ENCODE measurements around the gene ITPR2. TPM values are rescaled to one million over a fixed set of nuclear protein-coding genes. Genes with fewer than 3 reads are reported as not detected.
"Not testable (repeated sequence)": the region's sequence is repeated elsewhere in the genome, so short reads cannot be mapped to it uniquely, and the experiment has no call there.

ITPR2 gene
- total and polyA plus RNA-seq, 4 donors, result 4.1 to 47.0 (median 26.5) TPM

DNA sequence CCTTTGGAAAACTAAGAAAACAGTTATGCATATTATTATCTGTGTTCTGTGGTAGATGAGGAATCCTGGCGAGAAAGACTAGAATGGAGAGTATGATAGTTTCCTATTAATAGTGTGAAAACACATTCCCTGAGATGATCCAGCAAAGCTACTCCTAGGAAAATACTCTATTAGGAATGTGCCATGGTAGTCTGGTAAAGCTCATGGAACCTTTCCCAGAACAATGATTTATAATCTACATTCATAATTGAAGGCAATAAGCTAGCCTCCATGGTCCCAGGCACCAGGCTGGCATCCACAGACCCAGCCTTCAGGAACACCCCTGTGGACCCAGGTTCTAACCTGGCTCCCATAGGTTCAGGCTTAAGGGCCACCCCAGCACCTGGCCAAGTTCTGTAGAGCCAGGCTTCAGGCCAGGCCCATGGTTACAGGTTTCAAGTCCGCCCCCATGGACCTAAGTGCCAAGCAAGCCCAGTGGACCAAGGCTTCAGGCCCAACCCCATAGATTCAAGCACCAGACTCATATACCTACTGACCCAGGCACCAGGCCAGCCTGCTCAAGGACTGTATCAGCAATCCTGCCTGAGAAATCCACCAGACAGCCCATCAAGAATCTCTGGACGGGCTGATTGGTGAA is 72.2 kb downstream of the ITPR2 start:
- Histone ChIP-seq H3K4me1 (ENCODE audit: control insufficient read depth in 5 of 5, insufficient read depth in 5 of 5, low read length in 5 of 5) (no peaks in the 10 kb centered on the region), H3K9me3 (ENCODE audit: control insufficient read depth in 4 of 4, insufficient read depth in 3 of 4, low read length in 3 of 4) (peaks cover 0 to 12% (median 6%) of the 10 kb centered on the region in 4 donors)
- 98% methylated on average over 3 of the region's 3 CpGs for WGBS, 2 donors

DNA sequence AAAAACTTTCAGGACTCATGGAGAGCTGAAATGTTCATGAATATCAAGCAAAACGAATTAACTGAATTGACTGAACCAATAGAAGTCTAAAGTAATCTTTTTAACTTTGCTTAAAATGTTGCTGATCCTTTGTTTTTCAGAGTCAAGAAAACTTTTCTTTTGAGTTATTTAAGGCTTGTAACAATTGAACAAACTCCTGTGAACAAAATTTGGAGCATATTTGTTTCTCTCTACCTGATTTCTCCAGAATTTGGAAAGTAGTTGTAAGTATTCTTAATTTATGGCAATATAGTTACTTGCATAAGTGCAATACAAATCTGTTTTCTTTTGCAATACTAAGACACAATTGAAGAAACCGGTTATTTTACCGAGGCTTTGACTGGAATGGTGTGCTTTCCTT is 77.6 kb downstream of the ITPR2 start:
- not testable (repeated sequence) for H3K4me3 ChIP-seq; ATAC-seq (ENCODE audit: insufficient read depth, low FRiP score)

More for the DNA sequence above, 72.2 kb downstream of the ITPR2 start:
- H3K9ac ChIP-seq (ENCODE audit: insufficient read depth in 1 of 2, low read length in 2 of 2), result no peak overlapping the region
- DNase-seq, result no peak
- H3K27ac ChIP-seq (ENCODE audit: low read depth in 1 of 2, low read length in 1 of 2), result no peak overlapping the region
- no peak for ATAC-seq (ENCODE audit: insufficient read depth, low FRiP score)
- TF ChIP-seq, protein P1, sequence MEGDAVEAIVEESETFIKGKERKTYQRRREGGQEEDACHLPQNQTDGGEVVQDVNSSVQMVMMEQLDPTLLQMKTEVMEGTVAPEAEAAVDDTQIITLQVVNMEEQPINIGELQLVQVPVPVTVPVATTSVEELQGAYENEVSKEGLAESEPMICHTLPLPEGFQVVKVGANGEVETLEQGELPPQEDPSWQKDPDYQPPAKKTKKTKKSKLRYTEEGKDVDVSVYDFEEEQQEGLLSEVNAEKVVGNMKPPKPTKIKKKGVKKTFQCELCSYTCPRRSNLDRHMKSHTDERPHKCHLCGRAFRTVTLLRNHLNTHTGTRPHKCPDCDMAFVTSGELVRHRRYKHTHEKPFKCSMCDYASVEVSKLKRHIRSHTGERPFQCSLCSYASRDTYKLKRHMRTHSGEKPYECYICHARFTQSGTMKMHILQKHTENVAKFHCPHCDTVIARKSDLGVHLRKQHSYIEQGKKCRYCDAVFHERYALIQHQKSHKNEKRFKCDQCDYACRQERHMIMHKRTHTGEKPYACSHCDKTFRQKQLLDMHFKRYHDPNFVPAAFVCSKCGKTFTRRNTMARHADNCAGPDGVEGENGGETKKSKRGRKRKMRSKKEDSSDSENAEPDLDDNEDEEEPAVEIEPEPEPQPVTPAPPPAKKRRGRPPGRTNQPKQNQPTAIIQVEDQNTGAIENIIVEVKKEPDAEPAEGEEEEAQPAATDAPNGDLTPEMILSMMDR (IDR thresholded peaks at IDR 0.05; ENCODE audit: control extremely low read depth, extremely low read depth), result no peak
- H3K36me3 ChIP-seq (ENCODE audit: control insufficient read depth in 4 of 4, insufficient read depth in 4 of 4, low read length in 4 of 4), result no peaks in the 10 kb centered on the region
- H3K27me3 ChIP-seq (ENCODE audit: control insufficient read depth in 3 of 3, insufficient read depth in 3 of 3, low read length in 2 of 3), result no peaks in the 10 kb centered on the region
- no peak overlapping the region for H3K4me3 ChIP-seq

DNA sequence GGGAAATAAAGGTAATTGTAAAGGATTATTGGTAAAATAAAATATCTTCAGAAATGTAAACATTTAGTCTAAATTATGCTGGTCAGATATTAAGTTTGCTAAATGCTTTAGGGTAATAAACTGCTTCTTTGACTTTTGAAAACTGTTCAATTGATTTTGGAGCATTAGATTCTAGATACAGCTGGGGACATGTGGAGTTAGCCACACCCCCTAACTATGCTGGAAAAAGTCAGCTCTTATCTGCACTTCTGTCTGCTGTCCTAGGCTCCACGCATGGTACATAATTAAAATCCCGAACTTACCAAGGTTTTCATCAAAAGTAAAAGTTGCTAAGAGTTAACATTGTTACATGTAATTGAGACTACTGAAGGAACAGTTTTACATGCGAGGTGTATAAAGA is 78.8 kb downstream of the ITPR2 start:
- Histone ChIP-seq H3K27me3 (ENCODE audit: control insufficient read depth in 3 of 3, insufficient read depth in 3 of 3, low read length in 2 of 3) (no peaks in the 10 kb centered on the region), H3K9me3 (ENCODE audit: control insufficient read depth in 4 of 4, insufficient read depth in 3 of 4, low read length in 3 of 4) (peaks cover 0 to 5% (median 0%) of the 10 kb centered on the region in 4 donors), H3K4me3 (no peak overlapping the region), H3K4me1 (ENCODE audit: control insufficient read depth in 5 of 5, insufficient read depth in 5 of 5, low read length in 5 of 5) (no peaks in the 10 kb centered on the region), H3K36me3 (ENCODE audit: control insufficient read depth in 4 of 4, insufficient read depth in 4 of 4, low read length in 4 of 4) (no peaks in the 10 kb centered on the region), H3K9ac (ENCODE audit: insufficient read depth in 1 of 2, low read length in 2 of 2) (no peak overlapping the region), H3K27ac (ENCODE audit: low read depth in 1 of 2, low read length in 1 of 2) (no peak overlapping the region)
- no peak for ATAC-seq (ENCODE audit: insufficient read depth, low FRiP score)
- TF ChIP-seq, protein P1 (IDR thresholded peaks at IDR 0.05; ENCODE audit: control extremely low read depth, extremely low read depth), result no peak
- no peak for DNase-seq
- WGBS, 2 donors, result 96 to 97% methylated on average over 3 of the region's 3 CpGs

More for the DNA sequence above, 77.6 kb downstream of the ITPR2 start:
- not testable (repeated sequence) for H3K36me3 ChIP-seq (ENCODE audit: control insufficient read depth in 4 of 4, insufficient read depth in 4 of 4, low read length in 4 of 4); DNase-seq; H3K27ac ChIP-seq (ENCODE audit: low read depth in 1 of 2, low read length in 1 of 2); H3K4me1 ChIP-seq (ENCODE audit: control insufficient read depth in 5 of 5, insufficient read depth in 5 of 5, low read length in 5 of 5); H3K9ac ChIP-seq (ENCODE audit: insufficient read depth in 1 of 2, low read length in 2 of 2); H3K27me3 ChIP-seq (ENCODE audit: control insufficient read depth in 3 of 3, insufficient read depth in 3 of 3, low read length in 2 of 3); H3K9me3 ChIP-seq (ENCODE audit: control insufficient read depth in 4 of 4, insufficient read depth in 3 of 4, low read length in 3 of 4)
- WGBS, 2 donors, result 98 to 100% methylated on average over 3 of the region's 3 CpGs

DNA sequence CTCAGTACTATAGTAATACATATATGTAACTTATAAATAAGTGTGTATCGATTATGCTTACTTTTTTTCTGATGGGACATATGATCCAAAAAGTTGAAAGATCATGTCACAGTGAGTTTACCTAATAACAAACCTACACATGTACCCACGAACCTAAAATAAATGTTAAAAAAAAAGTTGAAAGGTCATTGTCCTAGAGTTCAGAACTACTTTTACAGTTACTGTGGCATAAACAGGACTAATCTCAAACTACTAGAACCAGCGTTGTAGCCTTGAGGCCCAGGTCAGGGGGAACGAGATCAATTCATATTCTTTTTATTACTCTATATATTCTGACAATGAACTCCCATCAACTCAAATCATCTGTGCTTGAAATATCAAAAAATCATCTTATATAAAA is 81.8 kb downstream of the ITPR2 start:
- Histone ChIP-seq H3K4me1 (ENCODE audit: control insufficient read depth in 5 of 5, insufficient read depth in 5 of 5, low read length in 5 of 5) (no peaks in the 10 kb centered on the region), H3K27me3 (ENCODE audit: control insufficient read depth in 3 of 3, insufficient read depth in 3 of 3, low read length in 2 of 3) (no peaks in the 10 kb centered on the region), H3K9ac (ENCODE audit: insufficient read depth in 1 of 2, low read length in 2 of 2) (no peak overlapping the region), H3K27ac (ENCODE audit: low read depth in 1 of 2, low read length in 1 of 2) (no peak overlapping the region), H3K4me3 (no peak overlapping the region), H3K36me3 (ENCODE audit: control insufficient read depth in 4 of 4, insufficient read depth in 4 of 4, low read length in 4 of 4) (no peaks in the 10 kb centered on the region), H3K9me3 (ENCODE audit: control insufficient read depth in 4 of 4, insufficient read depth in 3 of 4, low read length in 3 of 4) (peaks cover 0 to 2% (median 0%) of the 10 kb centered on the region in 4 donors)
- 89 to 95% methylated on average over 4 of the region's 4 CpGs for WGBS, 2 donors
- ATAC-seq (ENCODE audit: insufficient read depth, low FRiP score) (no peak), DNase-seq (no peak)
- TF ChIP-seq, protein P1 (IDR thresholded peaks at IDR 0.05; ENCODE audit: control extremely low read depth, extremely low read depth), result no peak
